AML-193 (cell line): ENCODE results near the gene TOM1L1.
"Not testable (repeated sequence)": the region's sequence is repeated elsewhere in the genome, so short reads cannot be mapped to it uniquely, and the experiment has no call there.

Experiments used
- DNase-seq, 2 experiments: peaks; one replicate each; lab custom pipeline; 2025; lab: John Stamatoyannopoulos, UW

The TOM1L1 gene

GRCh38 chr17:54900457-54901229 lies at the start of gene TOM1L1:
TOM1L1 (plus strand) TSS chr17:54900852; CDS start chr17:54900866, 14 bp downstream.
- DNase-seq: no peak

GRCh38 chr17:54859187-54859586 lies 41.5 kb upstream of the TOM1L1 start:
- DNase-seq: no peak

GRCh38 chr17:54860617-54861470 lies 39.8 kb upstream of the TOM1L1 start:
- no peak for DNase-seq

- DNase-seq: no peak
These were observed 39.1 kb upstream of the TOM1L1 start for GRCh38 chr17:54861471-54861983.

GRCh38 chr17:54863176-54863575 lies 37.5 kb upstream of the TOM1L1 start:
- DNase-seq: no peak

GRCh38 chr17:54864070-54864469 lies 36.6 kb upstream of the TOM1L1 start:
- DNase-seq: no peak

- no peak for DNase-seq
These were observed 35.9 kb upstream of the TOM1L1 start for GRCh38 chr17:54864636-54865356.

- no peak for DNase-seq
These were observed 33.0 kb upstream of the TOM1L1 start for GRCh38 chr17:54867634-54868033.

- no peak for DNase-seq
These were observed 29.9 kb upstream of the TOM1L1 start for GRCh38 chr17:54870671-54871175.

GRCh38 chr17:54875906-54876305 lies 24.7 kb upstream of the TOM1L1 start:
- not testable (repeated sequence) for DNase-seq

GRCh38 chr17:54876656-54877195 lies 23.9 kb upstream of the TOM1L1 start:
- DNase-seq: no peak

GRCh38 chr17:54881255-54881972 lies 19.2 kb upstream of the TOM1L1 start:
- DNase-seq: no peak

GRCh38 chr17:54882371-54882770 lies 18.3 kb upstream of the TOM1L1 start:
- DNase-seq: no peak

GRCh38 chr17:54882950-54883349 lies 17.7 kb upstream of the TOM1L1 start:
- DNase-seq: no peak

- no peak for DNase-seq
These were observed 16.7 kb upstream of the TOM1L1 start for GRCh38 chr17:54883939-54884338.

GRCh38 chr17:54887787-54888186 lies 12.9 kb upstream of the TOM1L1 start:
- no peak for DNase-seq

GRCh38 chr17:54888254-54888653 lies 12.4 kb upstream of the TOM1L1 start:
- no peak for DNase-seq

GRCh38 chr17:54888981-54889380 lies 11.7 kb upstream of the TOM1L1 start:
- DNase-seq: no peak

GRCh38 chr17:54891176-54891821 lies 9.4 kb upstream of the TOM1L1 start:
- DNase-seq: peak; percentile 34 to 38

GRCh38 chr17:54892360-54892759 lies 8.3 kb upstream of the TOM1L1 start:
- no peak for DNase-seq

- DNase-seq: no peak
These were observed 2.1 kb upstream of the TOM1L1 start for GRCh38 chr17:54898576-54898975.
